Left ventricle myocardium inferior (tissue), 1 donor: ENCODE results near the gene ADAMTS14. TPM values are rescaled to one million over a fixed set of nuclear protein-coding genes. Genes with fewer than 3 reads are reported as not detected.
"Not testable (repeated sequence)": the region's sequence is repeated elsewhere in the genome, so short reads cannot be mapped to it uniquely, and the experiment has no call there.

Experiments used
- DNase-seq: peaks from one replicate; pipeline ENCODE4 v3.0.0-alpha.2; 2020
- H3K27ac ChIP-seq: fragments of 200-600 bp; replicated peaks from 2 replicates; pipeline ENCODE4 v1.8.0; 2021
- H3K27me3 ChIP-seq: fragments of 200-600 bp; 2 replicates; pipeline ENCODE4 v1.8.0; 2021; ENCODE audit warnings: low read depth
- H3K36me3 ChIP-seq: fragments of 200-600 bp; 2 replicates; pipeline ENCODE4 v1.8.0; 2021
- H3K4me1 ChIP-seq: fragments of 200-600 bp; 2 replicates; pipeline ENCODE4 v1.8.0; 2021
- H3K4me3 ChIP-seq: fragments of 200-600 bp; 2 replicates; pipeline ENCODE4 v1.8.0; 2021; ENCODE audit warnings: mild to moderate bottlenecking, moderate library complexity
- H3K9me3 ChIP-seq: fragments of 200-600 bp; replicated peaks from 2 replicates; pipeline ENCODE4 v1.8.0; 2021
- CTCF ChIP-seq: fragments of 200-600 bp; IDR thresholded peaks from 2 replicates; pipeline ENCODE4 v1.8.0; 2021; ENCODE audit warnings: antibody characterized with exemption, mild to moderate bottlenecking, borderline replicate concordance
- intact Hi-C: fragments of 100-400 bp; cut with micrococcal nuclease; formaldehyde crosslinking; loops from one replicate; pipeline ENCODE4 v1.11.0; 2022
- total RNA-seq: library from RNA; stranded (reverse); fragmentation: NEBNext Ultra II Directional; extraction: Animal tissue kit (Norgen Biotek cat#: 25700); gene quantifications from one replicate; pipeline ENCODE4 v1.2.1, GENCODE V29; 2021
- donor health status: DM: no; HTN: yes; CAD: no; lungs with severe emphysema.

The ADAMTS14 gene
- total RNA-seq, 1 donor from 2014 or later, result 0.47 TPM

- intact Hi-C loops, result no loop called here
- Histone ChIP-seq H3K36me3 (no peaks in the 10 kb centered on the region), H3K27me3 (no peaks in the 10 kb centered on the region), H3K9me3 (peaks cover 2% of the 10 kb centered on the region), H3K4me3 (no peak overlapping the region), H3K27ac (no peak overlapping the region), H3K4me1 (peaks cover 8% of the 10 kb centered on the region)
- no peak for DNase-seq
- TF ChIP-seq CTCF, result peak; percentile 40
These were observed 88.8 kb downstream of the ADAMTS14 start for GRCh38 chr10:70761031-70761601.

GRCh38 chr10:70761727-70762350 lies 89.5 kb downstream of the ADAMTS14 start:
- Histone ChIP-seq H3K27me3 (no peaks in the 10 kb centered on the region), H3K27ac (no peak overlapping the region), H3K9me3 (peaks cover 4% of the 10 kb centered on the region), H3K4me1 (peaks cover 8% of the 10 kb centered on the region), H3K36me3 (no peaks in the 10 kb centered on the region), H3K4me3 (no peak overlapping the region)
- intact Hi-C loops, result no loop called here
- TF ChIP-seq CTCF, result no peak
- DNase-seq, result no peak

GRCh38 chr10:70762441-70763175 lies 90.3 kb downstream of the ADAMTS14 start:
- no peaks in the 10 kb centered on the region for H3K27me3 ChIP-seq
- peaks cover 4% of the 10 kb centered on the region for H3K9me3 ChIP-seq
- DNase-seq, result no peak
- no peaks in the 10 kb centered on the region for H3K36me3 ChIP-seq
- no peak overlapping the region for H3K27ac ChIP-seq
- H3K4me3 ChIP-seq, result no peak overlapping the region
- no peak for TF ChIP-seq CTCF
- peaks cover 8% of the 10 kb centered on the region for H3K4me1 ChIP-seq
- intact Hi-C loops, result no loop called here

- TF ChIP-seq CTCF, result no peak
- H3K9me3 ChIP-seq, result peaks cover 4% of the 10 kb centered on the region
These were observed 91.3 kb downstream of the ADAMTS14 start for GRCh38 chr10:70763567-70763966.

GRCh38 chr10:70765794-70766594 lies 93.7 kb downstream of the ADAMTS14 start:
- Histone ChIP-seq H3K36me3 (no peaks in the 10 kb centered on the region), H3K4me3 (no peak overlapping the region), H3K27me3 (no peaks in the 10 kb centered on the region), H3K4me1 (no peaks in the 10 kb centered on the region), H3K9me3 (peaks cover 4% of the 10 kb centered on the region), H3K27ac (no peak overlapping the region)
- no peak for DNase-seq
- no peak for TF ChIP-seq CTCF
- intact Hi-C loops, result no loop called here

More at GRCh38 chr10:70763567-70763966, 91.3 kb downstream of the ADAMTS14 start:
- Histone ChIP-seq H3K27ac (no peak overlapping the region), H3K36me3 (no peaks in the 10 kb centered on the region), H3K4me1 (peaks cover 7% of the 10 kb centered on the region), H3K27me3 (no peaks in the 10 kb centered on the region), H3K4me3 (no peak overlapping the region)
- intact Hi-C loops, result no loop called here
- no peak for DNase-seq

GRCh38 chr10:70768026-70768685 lies 95.8 kb downstream of the ADAMTS14 start:
- H3K36me3 ChIP-seq, H3K4me1 ChIP-seq, DNase-seq, intact Hi-C loops, H3K27ac ChIP-seq, H3K9me3 ChIP-seq, H3K4me3 ChIP-seq, H3K27me3 ChIP-seq: not testable (repeated sequence)
